Gastrocnemius medialis (tissue), 4 donors: ENCODE results near the gene SCN5A. TPM values are rescaled to one million over a fixed set of nuclear protein-coding genes. Genes with fewer than 3 reads are reported as not detected.

Experiments
- ATAC-seq, 2 donors: fragments of 150-250 bp; one replicate each; pipeline ENCODE4 v1.9.1; 2016
- DNase-seq, 2 donors: peaks; one replicate each; pipeline ENCODE4 v3.0.0-alpha.2; 2019
- H3K27ac ChIP-seq, 4 donors: fragments of 200-600 bp; sonication (generic); 1 replicate in 1 of 4; 2 replicates in 3 of 4; pipeline ENCODE4 v1.5.1; 2016 to 2018; ENCODE audit warnings: mild to moderate bottlenecking in 2 of 4, moderate library complexity in 1 of 4
- H3K27me3 ChIP-seq, 3 donors: fragments of 200-600 bp; sonication (generic) in 2 of 3; 1 replicate in 1 of 3; 2 replicates in 2 of 3; pipeline versions ENCODE4 v1.5.1 to v1.6.0; 2016 to 2019; ENCODE audit warnings: mild to moderate bottlenecking in 1 of 3, moderate library complexity in 1 of 3
- H3K36me3 ChIP-seq, 2 donors: fragments of 200-600 bp; sonication (generic) in 1 of 2; one replicate each; pipeline ENCODE4 v1.5.1; 2017 to 2018
- H3K4me1 ChIP-seq, 2 donors: fragments of 200-600 bp; sonication (generic) in 1 of 2; one replicate each; pipeline ENCODE4 v1.5.1; 2016 to 2017; ENCODE audit warnings: mild to moderate bottlenecking in 2 of 2
- H3K4me3 ChIP-seq, 4 donors: fragments of 200-600 bp; sonication (generic) in 3 of 4; 1 replicate in 1 of 4; 2 replicates in 3 of 4; pipeline ENCODE4 v1.5.1; 2016 to 2019; ENCODE audit warnings: mild to moderate bottlenecking in 2 of 4
- H3K9me3 ChIP-seq, 3 donors: fragments of 200-600 bp; sonication (generic) in 2 of 3; 1 replicate in 1 of 3; 2 replicates in 2 of 3; pipeline ENCODE4 v1.5.1; 2016 to 2019
- POLR2A ChIP-seq, 2 donors: fragments of 450-650 bp; IDR thresholded peaks; one replicate each; pipeline ENCODE4 v1.6.1; 2017; ENCODE audit warnings: antibody characterized with exemption in 2 of 2, mild to moderate bottlenecking in 2 of 2, moderate library complexity in 2 of 2
- in situ Hi-C, 4 donors: fragments of 200-750 bp; cut with MboI; loops; one replicate each; pipeline versions ENCODE4 v1.15.0 to v1.8.0; 2017; ENCODE audit warnings: low sequenced_read_pairs in 4 of 4
- intact Hi-C: fragments of 100-400 bp; cut with DNase I; formaldehyde crosslinking; loops from one replicate; pipeline ENCODE4 v1.15.1; 2023; ENCODE audit warnings: low total_unique reads
- total RNA-seq, 4 donors: library from RNA; depleted of rRNA; stranded (reverse); fragments of >200 nt; gene quantifications; one replicate each; pipeline versions ENCODE4 v1.1.0 to v1.2.3, GENCODE V29; 2016
- TF ChIP-seq, protein P1 (sequence below), 5 experiments: fragments of 450-650 bp in 3 of 5; fragments of 200-600 bp in 2 of 5; sonication (generic) in 2 of 5; IDR thresholded peaks in 4 of 5; conservative IDR thresholded peaks in 1 of 5; 1 replicate in 4 of 5; 2 replicates in 1 of 5; pipeline ENCODE4 v1.5.1; 2016 to 2019; ENCODE audit warnings: antibody characterized with exemption in 5 of 5, mild to moderate bottlenecking in 3 of 5, moderate library complexity in 3 of 5

The SCN5A gene
- total RNA-seq, 4 donors from 2014 or later, result 0.05 to 4.3 (median 2.8) TPM; not detected in 1

- Histone ChIP-seq H3K27ac (no peak overlapping the region), H3K36me3 (no peaks in the 10 kb centered on the region), H3K9me3 (no peaks in the 10 kb centered on the region), H3K4me1 (no peaks in the 10 kb centered on the region), H3K4me3 (no peak overlapping the region), H3K27me3 (no peaks in the 10 kb centered on the region)
- intact Hi-C loops (no loop called here), in situ Hi-C loops (no loop called here)
- DNase-seq (no peak), ATAC-seq (no peak)
- no peak for TF ChIP-seq POLR2A (IDR thresholded peaks at IDR 0.05)
- TF ChIP-seq, protein P1, sequence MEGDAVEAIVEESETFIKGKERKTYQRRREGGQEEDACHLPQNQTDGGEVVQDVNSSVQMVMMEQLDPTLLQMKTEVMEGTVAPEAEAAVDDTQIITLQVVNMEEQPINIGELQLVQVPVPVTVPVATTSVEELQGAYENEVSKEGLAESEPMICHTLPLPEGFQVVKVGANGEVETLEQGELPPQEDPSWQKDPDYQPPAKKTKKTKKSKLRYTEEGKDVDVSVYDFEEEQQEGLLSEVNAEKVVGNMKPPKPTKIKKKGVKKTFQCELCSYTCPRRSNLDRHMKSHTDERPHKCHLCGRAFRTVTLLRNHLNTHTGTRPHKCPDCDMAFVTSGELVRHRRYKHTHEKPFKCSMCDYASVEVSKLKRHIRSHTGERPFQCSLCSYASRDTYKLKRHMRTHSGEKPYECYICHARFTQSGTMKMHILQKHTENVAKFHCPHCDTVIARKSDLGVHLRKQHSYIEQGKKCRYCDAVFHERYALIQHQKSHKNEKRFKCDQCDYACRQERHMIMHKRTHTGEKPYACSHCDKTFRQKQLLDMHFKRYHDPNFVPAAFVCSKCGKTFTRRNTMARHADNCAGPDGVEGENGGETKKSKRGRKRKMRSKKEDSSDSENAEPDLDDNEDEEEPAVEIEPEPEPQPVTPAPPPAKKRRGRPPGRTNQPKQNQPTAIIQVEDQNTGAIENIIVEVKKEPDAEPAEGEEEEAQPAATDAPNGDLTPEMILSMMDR (IDR thresholded peaks at IDR 0.05 in 4 of 5, conservative IDR thresholded peaks at IDR 0.05 in 1 of 5), result no peak
Observed at GRCh38 chr3:38581774-38582173, 67.7 kb downstream of the SCN5A start.

GRCh38 chr3:38580450-38581382, 68.8 kb downstream of the SCN5A start:
- intact Hi-C loops, result no loop called here
- H3K27me3 ChIP-seq, result no peaks in the 10 kb centered on the region
- no peak for ATAC-seq

DNA sequence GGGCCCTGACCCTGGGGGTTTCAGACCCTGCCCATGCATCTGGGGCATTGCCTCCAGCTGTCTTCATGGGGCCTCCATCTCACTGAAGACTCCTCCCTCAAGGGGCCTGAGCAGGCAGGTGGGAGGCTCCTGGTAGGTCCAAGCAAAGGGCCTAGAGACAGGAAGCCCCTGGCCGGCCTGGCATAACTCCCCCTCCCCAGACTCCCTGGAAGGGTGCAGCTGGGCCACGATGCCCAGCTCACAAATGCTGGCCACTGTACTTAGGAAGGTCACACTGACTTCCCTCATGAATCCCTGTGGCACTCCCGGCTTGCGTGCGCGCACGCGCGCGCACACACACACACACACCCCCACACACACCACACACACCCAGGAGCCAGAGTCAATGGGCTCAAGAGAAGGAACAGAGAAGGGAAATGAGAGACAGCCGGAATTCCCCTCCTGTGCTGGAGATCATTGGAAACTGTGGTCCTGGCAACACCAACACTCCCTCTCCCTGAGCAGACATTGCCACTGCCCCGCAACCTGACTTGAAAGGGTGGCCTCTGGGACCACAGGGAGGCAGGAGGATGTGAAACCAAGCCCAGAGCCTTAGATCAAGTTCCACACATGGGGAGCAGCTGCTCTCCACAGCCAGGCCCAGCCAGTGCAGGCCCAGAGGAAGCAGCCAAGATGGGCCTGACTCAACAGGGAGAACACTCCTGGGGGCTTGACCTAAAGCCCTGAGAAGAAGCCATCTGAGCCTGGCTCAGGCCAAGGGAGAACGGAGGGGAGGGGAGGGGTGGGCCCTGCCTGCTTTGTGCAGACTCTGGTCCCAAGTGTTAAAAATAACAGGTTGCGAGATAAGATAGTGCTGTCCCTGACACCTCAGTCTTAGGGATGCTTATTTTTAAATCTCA, 69.7 kb downstream of the SCN5A start:
- TF ChIP-seq POLR2A (IDR thresholded peaks at IDR 0.05), result no peak
- TF ChIP-seq, protein P1 (IDR thresholded peaks at IDR 0.05 in 4 of 5, conservative IDR thresholded peaks at IDR 0.05 in 1 of 5), result no peak
- H3K4me3 ChIP-seq, result no peak overlapping the region
- ATAC-seq (no peak), DNase-seq (no peak)
- no peak overlapping the region for H3K27ac ChIP-seq
- no peaks in the 10 kb centered on the region for H3K9me3 ChIP-seq
- H3K4me1 ChIP-seq, result no peaks in the 10 kb centered on the region
- intact Hi-C loops, result no loop called here
- in situ Hi-C loops, result no loop called here
- H3K27me3 ChIP-seq, result no peaks in the 10 kb centered on the region
- H3K36me3 ChIP-seq, result no peaks in the 10 kb centered on the region

More at GRCh38 chr3:38580450-38581382, 68.8 kb downstream of the SCN5A start:
- DNase-seq, result no peak
- Histone ChIP-seq H3K4me3 (no peak overlapping the region), H3K4me1 (no peaks in the 10 kb centered on the region), H3K9me3 (no peaks in the 10 kb centered on the region), H3K36me3 (no peaks in the 10 kb centered on the region), H3K27ac (no peak overlapping the region)
- in situ Hi-C loops, result no loop called here
- TF ChIP-seq, protein P1 (IDR thresholded peaks at IDR 0.05 in 4 of 5, conservative IDR thresholded peaks at IDR 0.05 in 1 of 5), result no peak
- no peak for TF ChIP-seq POLR2A (IDR thresholded peaks at IDR 0.05)

DNA sequence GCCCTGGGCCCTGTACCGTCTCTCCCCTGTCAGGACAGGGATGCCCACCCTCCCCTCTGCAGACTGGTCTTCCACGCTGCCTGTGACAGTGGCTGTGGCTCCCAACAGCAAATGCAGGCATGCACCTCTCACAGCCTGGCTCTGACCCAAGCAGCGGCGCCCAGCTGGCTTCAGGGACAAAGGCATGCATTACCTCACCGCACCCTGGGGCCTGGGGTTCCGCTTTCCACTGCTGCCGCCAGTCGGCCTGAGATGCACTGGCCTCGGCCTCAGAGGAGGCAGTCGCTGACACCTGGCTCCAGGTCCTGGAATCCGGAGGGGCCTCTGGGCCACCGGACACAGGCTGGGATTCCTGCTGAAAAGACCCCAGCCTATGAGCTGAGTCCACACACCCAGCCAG, 70.3 kb downstream of the SCN5A start:
- intact Hi-C loops (no loop called here), in situ Hi-C loops (no loop called here)
- ATAC-seq (no peak), DNase-seq (no peak)
- no peak overlapping the region for H3K27ac ChIP-seq
- TF ChIP-seq POLR2A (IDR thresholded peaks at IDR 0.05), result no peak
- TF ChIP-seq, protein P1 (IDR thresholded peaks at IDR 0.05 in 4 of 5, conservative IDR thresholded peaks at IDR 0.05 in 1 of 5), result no peak
- H3K9me3 ChIP-seq, result no peaks in the 10 kb centered on the region
- no peak overlapping the region for H3K4me3 ChIP-seq
- no peaks in the 10 kb centered on the region for H3K27me3 ChIP-seq
- no peaks in the 10 kb centered on the region for H3K36me3 ChIP-seq
- no peaks in the 10 kb centered on the region for H3K4me1 ChIP-seq
